ENCODE results near the gene PPP1R37.

PPP1R37 gene

DNA sequence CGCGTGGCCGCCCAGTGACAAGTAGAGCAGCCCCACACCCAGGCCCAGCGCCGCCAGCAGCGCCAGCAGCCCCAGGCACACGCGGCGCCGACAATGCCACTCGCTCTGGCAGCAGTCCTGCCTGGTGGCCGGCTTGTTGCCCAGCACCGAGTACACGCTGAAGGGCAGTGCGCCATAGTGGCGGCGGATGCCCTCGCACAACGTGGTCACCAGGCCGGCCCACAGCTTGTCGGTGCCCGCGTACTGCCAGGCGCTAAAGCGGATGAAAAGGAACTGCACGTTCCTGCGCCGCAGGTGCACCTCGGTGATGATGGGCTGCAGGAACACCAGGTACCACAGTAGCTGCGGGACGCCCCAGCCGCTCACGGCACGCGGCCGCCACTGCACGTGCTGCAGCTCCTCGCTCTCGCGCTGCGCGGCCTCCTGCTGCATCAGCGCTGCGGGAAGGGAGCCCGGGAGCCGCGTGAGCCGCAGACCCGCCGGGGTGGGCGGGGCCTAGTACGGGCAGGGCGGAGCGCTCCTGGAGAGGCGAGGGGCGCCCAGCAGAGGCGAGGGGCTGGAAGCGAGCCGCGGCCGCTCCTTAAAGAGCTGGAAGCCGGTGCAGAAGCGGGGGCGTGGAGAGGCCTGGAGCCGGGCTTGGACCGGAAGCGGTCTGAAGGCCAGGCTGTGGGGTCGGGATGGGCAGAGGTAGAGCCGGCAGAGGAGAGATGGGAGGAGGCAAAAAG is 60.5 kb downstream of the PPP1R37 start:
- DNase-seq (ENCODE audit: low read depth), result peak; percentile 64

DNA sequence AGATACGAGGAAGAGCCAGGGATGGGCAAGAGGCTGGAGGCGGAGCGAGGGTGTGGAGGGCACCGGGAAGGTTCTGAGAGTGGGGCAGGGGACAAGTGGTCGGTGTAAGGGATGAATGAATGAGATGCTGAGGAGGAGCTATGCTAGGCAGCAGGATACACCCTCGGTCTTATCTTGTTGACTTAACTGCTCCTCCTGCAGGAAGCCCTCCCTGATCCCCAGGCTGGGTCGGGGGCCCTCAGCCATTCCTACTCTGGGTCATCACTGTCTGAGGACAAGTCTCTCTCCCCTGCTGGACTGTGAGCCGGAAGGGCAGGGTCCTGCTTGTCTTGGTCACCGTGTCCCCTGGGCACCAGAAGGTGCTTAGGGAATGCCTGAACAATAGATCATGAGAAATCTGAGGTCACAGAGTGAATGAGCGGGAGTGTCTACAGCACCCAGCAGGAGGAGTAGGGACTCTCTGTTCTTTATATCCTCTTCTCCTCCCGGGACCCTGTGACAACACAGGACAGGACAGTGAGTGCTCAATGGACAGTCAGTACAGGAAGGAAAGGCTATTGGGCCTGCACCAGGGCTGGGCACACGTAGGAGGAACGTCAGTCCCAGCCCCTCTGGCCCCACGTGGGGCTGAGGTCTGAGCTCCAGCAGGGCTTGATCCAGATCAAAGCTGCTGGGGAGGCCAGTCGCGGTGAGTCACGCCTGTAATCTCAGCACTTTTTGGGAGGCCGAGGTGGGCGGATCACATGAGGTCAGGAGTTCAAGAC is 61.3 kb downstream of the PPP1R37 start:
- DNase-seq (ENCODE audit: low read depth), result peak; percentile 94

DNA sequence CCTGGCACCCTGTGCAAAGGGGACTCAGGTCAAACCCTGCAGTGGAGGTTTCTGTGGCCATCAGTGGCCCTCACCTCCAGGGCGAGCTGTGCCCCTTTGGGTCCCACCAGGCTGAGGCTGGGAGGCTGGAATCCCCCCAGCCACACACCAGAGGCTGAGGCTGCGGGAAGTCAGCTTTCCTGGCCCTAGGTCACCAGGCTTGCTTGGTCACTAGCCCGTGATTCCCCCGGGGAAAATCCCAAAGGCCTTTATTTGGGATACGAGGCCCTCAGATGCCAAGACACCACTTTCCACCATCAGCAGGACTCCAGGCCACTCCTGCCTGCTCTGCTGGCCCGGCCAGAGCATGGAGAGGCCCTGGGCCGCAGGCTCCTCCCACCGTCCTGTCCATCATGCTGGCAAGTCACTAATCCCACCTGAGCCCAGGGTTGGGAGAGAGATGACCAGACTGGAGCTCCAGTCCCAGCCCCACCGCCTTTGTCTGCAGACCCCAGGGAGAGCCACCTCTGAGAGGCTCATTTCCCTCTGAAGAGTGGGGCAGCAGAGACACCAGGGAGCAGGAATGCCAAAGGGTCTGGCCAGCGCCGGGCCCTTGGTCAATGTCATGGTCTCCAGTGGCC is 63.1 kb downstream of the PPP1R37 start:
- no peak for DNase-seq (ENCODE audit: low read depth)

DNA sequence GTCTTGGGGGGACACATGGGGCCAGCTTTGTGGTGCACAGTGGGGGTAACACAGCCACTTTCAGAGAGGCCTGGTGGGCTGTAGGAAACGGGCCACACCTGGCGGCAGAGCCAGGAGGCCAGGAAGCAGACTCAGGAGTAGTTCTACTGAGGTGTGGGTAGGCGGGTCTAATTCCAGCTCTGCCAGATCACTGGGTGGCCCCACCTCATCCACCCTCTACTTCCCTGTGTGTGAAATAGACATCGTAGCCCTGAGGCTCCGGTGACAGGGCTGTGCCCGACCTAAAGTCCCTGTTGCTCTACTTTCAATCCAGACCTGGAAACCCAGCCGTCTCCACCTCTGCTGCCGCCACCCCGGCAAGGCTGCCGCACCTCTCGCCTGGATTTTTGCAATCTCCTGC is 63.8 kb downstream of the PPP1R37 start:
- no peak for DNase-seq (ENCODE audit: low read depth)

DNA sequence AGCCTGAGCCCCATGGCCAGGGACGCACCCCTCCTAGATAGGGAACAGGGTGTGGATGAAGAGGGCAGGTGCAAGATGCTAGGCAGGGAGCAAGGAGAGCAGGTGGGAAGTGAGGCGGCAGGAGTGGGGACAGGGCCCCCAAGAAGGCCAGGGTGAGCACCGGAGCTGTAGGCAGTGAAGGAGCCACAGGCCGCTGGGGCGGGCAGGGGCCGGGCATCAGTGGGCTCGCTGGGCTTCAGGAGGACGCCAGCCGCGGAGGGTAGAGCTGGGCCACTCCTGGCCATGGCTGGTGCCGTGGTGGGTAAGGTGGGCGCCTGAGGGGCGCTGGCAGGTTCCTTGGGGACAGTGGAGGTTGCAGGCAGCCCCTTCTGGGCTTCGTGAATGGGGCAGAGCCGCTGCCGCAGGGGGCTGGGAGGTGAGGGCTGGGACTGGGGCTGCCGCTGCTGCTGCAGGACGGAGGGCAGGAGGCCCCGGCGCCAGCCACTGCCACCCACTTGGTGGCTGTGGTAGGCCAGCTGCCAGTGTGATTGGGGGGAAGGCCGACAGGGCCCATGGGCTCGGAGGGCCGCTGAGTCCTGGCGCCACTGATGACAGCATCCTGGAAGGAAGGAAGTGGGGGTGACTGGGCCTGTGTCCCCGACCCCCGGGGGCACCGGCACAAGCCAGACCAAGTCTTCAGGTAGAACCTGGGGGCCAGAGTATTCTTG is 65.7 kb downstream of the PPP1R37 start:
- no peak for DNase-seq (ENCODE audit: low read depth)

DNA sequence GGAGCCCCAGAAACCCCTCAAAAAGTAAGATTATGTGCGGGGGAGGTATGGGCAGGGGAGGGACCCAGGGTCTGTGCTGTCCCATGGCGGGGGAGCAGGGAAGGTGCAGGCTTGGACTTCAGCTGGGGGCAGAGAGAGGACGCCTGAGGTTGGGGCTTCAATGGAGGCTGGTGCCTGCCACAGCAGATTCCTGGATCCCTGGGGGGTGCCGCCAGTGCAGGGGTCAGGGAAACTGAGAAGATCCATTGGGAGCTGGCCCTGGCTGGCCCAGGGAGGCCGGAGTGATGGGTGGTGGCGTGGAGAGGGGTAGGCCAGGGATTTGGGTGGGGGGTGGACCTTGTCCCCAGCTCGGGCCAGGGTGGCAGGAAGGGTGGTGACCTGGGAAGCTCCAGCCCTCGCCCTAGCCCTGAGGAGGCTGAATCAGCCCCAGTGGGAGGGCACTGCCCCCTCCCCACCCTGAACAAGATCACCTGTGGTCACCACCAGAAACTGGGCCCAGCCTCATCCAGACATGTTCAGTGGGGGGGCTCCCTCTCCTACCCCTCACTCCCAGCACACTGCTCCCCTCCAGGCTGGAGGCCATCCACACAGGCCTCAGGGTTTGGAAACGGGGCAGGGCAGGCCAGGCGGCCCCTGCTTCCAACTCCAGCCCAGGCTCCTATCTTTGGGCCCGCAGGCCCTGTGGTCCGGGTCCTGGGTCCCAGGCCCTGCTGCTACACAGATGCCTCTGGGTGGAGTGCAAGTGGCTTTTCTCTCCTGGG is 66.4 kb downstream of the PPP1R37 start:
- DNase-seq (ENCODE audit: low read depth), result no peak

DNA sequence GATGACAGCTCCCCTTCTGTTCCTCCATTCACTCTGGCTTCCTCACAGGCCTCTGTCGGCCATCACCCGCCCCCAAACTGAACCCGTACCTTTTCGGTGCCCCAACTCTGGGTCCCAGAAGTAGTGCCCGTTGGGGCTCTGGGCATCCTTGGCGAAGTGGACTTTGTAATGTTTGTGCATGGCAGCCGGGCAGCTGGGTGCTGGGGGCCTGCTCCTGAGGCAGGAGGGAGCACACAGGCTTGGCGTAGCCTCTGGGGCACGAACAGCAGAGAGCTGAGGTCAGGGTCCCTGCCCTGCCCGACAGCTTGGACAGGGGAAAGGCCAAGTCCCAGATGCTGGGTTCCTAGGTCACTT is 67.0 kb downstream of the PPP1R37 start:
- no peak for DNase-seq (ENCODE audit: low read depth)

DNA sequence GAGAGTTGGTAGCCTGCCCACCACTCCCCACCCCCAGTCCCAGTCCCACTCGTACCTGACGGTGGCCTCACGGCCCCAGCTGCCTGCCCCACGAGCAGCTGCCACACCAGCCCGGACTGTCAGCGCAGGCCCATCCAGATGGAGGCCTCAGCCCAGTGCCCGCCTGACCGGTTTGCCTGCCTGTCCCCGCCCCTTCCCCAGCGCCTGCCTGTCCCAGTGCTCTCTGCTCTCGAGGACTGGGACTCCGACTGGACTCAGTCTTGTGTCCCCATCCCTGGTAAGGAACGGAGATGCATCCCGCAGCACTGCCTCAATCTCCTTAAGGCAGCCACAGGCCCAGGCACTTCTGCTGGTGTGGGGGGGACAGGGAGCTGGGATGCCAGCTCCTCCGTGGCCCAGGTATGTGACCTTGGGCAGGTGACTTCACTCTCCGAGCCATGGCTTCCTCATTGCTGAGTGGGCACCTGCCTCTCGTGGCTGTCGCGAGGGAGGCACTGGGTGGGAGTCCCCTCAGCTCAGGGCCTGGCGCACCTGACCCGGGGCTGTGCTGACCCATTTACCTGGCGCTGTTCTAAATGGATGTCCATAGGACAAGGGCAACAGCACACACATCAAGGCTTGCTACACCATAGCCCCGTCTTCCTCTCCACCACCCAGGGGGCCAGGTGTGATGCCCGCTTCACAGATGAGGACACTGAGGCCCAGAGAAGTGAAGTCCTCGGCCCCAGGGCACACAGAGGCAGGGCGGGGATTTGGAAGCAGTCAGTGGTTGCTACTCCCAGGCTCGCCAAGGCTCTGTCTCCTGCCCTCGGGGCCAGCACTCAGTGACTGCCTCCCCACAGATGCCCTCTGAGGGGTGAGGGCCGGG is 68.1 kb downstream of the PPP1R37 start, which contains the start of gene NKPD1:
Gene NKPD1, minus strand, starts transcription at position 113 of the 868 bp plus-strand sequence. CDS start 832 bp downstream, outside the sequence.
- no peak for DNase-seq (ENCODE audit: low read depth)

DNA sequence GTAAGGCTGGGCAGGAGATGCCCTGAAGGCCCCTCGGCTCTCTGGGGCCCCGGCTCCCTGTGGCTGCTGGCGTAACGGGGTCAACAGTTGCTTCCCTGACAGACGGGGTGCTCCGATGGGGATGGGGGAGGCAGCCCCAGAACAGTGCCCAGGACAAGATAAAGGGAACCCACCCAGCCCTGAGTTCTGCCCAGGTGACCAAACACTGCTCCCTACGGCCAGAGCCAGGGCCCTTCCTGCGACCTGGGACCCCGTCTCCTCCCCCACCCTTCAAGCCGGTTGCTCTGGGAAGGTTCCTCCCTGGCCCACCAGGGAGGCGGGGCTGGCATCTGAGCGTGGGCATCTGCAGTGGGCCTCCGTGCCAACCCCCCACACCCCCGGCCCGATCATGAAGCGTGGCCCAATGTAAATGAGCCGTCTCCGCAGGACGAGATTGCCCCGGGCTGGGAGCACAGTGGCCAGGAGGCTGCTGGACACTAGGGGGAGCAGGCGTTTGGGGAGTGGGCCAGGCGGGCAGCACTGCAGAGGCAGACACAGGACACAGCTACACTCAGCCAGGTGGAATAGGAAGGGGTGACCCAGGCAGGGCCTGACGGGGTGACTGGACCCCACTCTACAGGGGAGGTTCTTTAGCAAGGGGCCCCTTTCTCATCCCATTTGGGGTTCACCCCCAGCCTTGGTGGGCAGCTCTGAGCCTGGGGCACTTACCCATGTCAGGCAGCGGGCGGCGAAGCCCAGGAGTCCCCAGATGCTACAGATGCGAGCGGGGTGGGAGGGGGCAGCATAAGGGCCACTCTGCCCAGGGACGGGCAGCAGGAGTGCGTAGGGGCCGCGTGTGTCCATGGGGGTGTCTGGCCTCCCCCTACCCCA is 69.0 kb downstream of the PPP1R37 start:
- DNase-seq (ENCODE audit: low read depth), result no peak

DNA sequence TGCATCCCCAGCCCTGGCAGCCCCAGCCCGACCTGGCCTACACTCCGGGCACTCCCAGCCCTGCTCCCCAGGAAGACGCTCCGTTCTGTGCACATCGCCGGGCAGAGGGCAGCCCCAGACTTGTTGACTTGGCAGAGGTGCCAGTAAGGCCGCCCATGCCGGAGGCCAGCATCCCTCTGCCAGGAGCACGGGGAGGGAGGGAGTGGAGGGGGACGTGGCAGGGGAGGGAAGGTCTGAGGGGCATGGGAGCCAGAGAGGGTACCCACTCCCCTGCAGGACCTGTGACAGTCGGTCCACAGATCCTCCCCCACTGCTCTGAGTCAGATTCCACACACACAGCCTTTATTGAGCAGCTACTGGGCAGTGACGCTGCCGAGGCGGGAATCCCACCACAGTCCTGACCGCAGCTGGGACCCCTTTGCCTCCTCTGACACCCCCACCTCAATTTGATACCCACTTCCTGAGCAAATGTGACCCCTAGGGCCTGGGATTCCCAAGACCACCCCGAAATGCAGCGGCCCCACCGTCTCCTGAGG is 69.7 kb downstream of the PPP1R37 start:
- no peak for DNase-seq (ENCODE audit: low read depth)

DNA sequence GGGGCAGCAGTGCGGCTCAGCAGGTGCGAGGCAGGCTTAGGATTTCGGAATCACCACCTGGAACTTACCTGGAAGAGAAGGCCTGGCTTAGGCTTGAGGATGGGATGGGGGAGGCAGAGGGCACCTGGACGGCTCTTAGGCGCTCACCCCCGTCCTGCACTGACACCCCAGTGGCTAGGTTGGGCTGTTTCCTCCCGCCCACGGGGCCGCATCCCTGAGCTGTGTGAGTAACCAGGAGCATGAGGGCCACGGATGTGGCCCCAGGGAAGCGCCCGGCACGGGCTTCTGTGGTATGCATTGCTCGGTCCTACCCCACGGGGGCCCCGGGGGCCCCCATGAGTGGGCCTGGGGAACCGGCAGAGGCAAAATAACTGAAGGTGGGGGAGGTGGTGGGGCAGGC is 70.2 kb downstream of the PPP1R37 start:
- DNase-seq (ENCODE audit: low read depth), result no peak

DNA sequence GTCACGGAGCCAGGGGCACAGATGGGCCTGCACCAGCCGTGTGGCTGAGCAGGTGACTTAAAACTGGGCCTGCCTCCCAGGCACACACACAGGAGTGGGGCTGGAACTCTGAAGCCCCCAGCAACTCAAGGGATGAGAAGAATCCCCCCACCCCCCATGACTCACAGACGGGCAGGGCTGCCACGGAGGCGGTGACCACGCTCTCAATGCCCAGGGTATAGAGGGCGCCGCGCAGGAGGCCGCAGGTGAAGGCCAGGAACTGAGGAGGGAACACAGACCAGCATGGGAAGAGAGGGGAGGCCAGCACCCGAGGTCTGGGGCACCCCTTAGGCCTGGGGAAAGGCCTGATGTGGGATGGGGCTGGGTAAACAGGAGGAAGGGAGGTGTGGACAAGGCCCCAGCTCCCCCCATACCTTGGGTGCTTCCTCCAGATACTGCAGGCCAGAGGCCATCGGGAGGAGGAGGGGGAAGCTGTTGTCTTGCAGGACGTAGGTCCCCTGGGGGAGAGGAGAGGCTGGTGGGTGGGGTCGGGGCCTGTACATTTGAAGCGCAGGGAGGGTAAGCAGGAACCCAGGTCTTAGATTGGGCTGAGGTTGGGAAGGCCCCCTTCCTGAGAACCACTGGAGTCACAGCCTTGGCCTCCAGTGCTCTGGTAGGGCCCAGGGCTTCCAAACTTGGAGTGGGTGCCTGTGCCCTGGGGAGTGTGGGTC is 70.9 kb downstream of the PPP1R37 start:
- no peak for DNase-seq (ENCODE audit: low read depth)

DNA sequence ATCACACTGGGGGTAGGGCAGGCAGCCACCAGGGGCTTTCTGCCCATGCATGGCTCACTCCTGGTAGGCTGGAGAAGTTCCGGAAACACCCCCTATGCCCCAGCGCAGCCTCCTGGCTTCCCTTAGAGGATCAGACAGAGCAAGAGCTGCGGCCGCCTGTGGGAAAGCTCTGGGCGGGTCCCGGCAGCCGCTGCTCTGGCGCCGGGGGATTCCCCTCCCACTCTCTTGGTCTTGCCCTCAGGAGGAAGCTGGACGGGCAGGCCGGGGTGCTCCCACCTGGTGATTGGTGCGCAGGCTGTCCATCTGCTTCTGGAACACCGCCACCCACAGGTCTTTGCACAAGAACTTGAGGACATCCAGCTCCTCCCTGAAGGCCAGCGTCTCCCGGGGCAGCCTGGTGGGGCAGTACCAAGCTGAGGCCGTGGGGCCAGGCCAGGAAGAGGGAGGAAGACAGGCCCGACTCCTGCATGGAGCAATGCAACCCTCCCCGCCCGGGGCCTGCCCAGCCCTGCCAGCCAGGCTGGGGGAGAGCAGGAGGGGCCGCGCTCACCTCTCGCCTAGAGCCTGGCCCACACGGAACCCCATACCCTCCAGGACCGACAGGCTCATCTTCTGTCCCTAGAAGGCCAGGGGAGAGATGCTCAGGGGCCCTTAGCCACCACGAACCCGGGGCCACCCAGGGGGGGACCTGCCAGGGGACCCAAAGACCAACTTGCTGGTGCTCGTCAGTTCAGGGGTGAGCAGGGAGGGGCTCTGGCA is 71.8 kb downstream of the PPP1R37 start:
- peak; percentile 95 for DNase-seq (ENCODE audit: low read depth)

DNA sequence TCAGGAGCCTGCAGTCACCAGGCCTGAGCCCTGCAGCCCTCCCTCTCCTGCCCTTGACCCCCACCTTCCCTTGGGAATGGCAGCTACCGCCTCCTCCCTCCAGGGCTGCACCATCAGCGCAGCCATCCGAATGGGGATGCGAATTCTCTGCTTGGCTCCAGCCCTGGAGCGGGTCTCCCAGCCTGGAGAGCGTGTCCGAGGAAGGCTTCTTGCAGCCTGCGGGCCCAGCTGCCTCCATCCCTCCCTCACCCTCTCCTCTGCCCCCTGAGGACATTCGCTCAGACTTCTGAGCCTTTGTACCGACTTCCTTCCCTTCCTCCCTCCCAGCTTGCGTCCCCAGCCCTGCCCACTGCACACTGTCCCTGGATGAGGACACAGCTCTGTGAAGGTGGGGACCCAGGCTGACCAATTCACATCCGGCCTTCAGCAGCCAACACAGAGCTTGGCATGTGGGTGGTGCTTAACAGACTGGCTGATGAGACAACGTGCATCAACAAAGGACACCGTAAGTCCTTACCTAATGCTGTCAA is 73.8 kb downstream of the PPP1R37 start:
- no peak for DNase-seq (ENCODE audit: low read depth)

DNA sequence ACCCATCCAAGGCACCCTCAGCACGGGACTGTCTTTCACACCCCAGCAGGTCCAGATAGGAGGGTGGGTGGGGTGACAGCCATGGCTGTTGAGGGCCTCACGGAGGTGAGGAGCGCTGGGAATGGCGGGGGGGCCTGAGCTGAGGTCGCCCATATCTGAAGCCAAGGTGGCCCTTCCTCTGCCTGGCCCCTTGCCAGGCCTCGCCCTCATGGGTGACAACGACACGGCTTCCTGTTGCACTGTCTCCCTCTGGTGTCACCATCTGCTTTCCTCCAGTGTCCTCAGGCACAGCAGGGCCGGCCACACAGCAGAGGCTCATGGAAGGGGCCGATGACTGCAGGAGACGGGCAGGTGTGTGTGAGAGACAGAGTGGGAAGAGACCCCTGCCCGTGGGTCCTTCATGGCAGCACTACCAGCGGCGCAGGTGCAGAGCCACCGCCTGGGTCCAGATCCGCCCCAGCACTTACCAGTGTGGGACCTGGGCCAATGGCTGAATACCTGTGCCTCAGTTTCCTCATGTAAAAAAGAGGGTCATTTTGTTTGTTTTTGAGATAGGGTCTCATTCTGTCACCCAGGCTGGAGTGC is 75.9 kb downstream of the PPP1R37 start:
- DNase-seq (ENCODE audit: low read depth), result no peak

DNA sequence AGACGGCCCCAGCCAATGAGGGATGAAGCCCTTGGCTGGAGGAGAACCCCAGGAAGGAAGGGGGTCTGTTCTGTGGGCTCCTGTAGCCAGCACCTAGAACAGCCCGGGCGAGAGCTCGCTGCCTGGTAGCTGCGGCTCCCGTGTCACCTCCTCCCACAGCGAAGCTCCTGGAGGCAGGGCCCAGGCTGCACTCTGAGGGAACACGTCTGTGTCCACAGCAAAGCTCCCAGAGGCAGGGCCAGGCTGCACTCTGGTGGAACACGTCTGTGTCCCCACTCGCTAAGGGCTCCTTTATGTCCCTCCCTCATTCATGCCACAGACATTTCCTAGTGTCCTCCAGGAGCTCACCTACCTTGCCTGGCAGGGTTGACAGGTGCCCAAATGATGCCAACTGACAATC is 76.6 kb downstream of the PPP1R37 start:
- no peak for DNase-seq (ENCODE audit: low read depth)

Measured in amniotic epithelial cell (primary cell).